PC-3 (cell line): Measurements from ENCODE around the gene TMEM184A. TPM values are rescaled to one million over a fixed set of nuclear protein-coding genes. Genes with fewer than 3 reads are reported as not detected.
A peak's percentile ranks its signal among the peaks of the same experiment; 100 is the strongest.

Source experiments
- ATAC-seq: fragments of 200-7000 bp; cut with Tn5 transposase; 2 replicates; pipeline ENCODE4 v1.9.1; 2020; ENCODE audit warnings: mild to moderate bottlenecking, moderate library complexity
- BruUV-seq: library from RNA; stranded (reverse); fragments of 400-500 nt; replicated peaks from 2 replicates; lab custom pipeline; 2021; lab: Mats Ljungman, UMichigan
- CTCF ChIA-PET: fragments of 300-600 bp; sonication (Branson Sonifier 250); formaldehyde crosslinking; loops from one replicate; lab custom pipeline; 2022; ENCODE audit warnings: antibody characterized with exemption; lab: Charles Lee
- POLR2A ChIA-PET: fragments of 300-600 bp; sonication (Branson Sonifier 250); formaldehyde crosslinking; loops from one replicate; lab custom pipeline; 2022; ENCODE audit warnings: antibody characterized with exemption; ENCODE audit not compliant: unreplicated experiment; lab: Charles Lee
- DNase-seq: peaks from one replicate; pipeline ENCODE4 v3.0.0-alpha.2; 2015
- H2AFZ ChIP-seq: fragments of 300-600 bp; sonication (generic); 2 replicates; pipeline ENCODE4 v1.6.0; 2016; ENCODE audit warnings: antibody characterized with exemption, low read length
- H3F3A ChIP-seq: fragments of 300-600 bp; sonication (generic); one replicate; pipeline ENCODE4 v1.6.0; 2017; ENCODE audit warnings: antibody characterized with exemption, low read length, control low read depth, mild to moderate bottlenecking; ENCODE audit not compliant: unreplicated experiment
- H3K27ac ChIP-seq: fragments of 300-600 bp; sonication (generic); 2 replicates; pipeline ENCODE4 v1.5.1; 2016; ENCODE audit warnings: mild to moderate bottlenecking, low read length
- H3K27me3 ChIP-seq: fragments of 300-600 bp; sonication (generic); 2 replicates; pipeline ENCODE4 v1.6.1; 2016; ENCODE audit warnings: low read length, mixed read lengths
- H3K36me3 ChIP-seq: fragments of 300-600 bp; sonication (generic); 2 replicates; pipeline ENCODE4 v1.6.1; 2016; ENCODE audit warnings: low read depth, mixed run types, low read length, mixed read lengths
- H3K4me1 ChIP-seq: fragments of 300-600 bp; sonication (generic); 2 replicates; pipeline ENCODE4 v1.5.1; 2016; ENCODE audit warnings: low read length; ENCODE audit not compliant: insufficient read depth
- H3K4me2 ChIP-seq: fragments of 300-600 bp; sonication (generic); 2 replicates; pipeline ENCODE4 v1.6.0; 2016; ENCODE audit warnings: low read length
- H3K4me3 ChIP-seq: fragments of 300-600 bp; sonication (generic); 2 replicates; pipeline ENCODE4 v1.5.1; 2016; ENCODE audit warnings: mild to moderate bottlenecking, low read length, mixed read lengths
- H3K79me2 ChIP-seq: fragments of 300-600 bp; sonication (generic); 2 replicates; pipeline ENCODE4 v1.6.1; 2017; ENCODE audit warnings: low read length, mixed read lengths
- H3K9ac ChIP-seq: fragments of 300-600 bp; sonication (generic); 2 replicates; pipeline ENCODE4 v1.6.0; 2016; ENCODE audit warnings: mild to moderate bottlenecking, low read length
- H3K9me2 ChIP-seq: fragments of 300-600 bp; sonication (generic); replicated peaks from 2 replicates; pipeline ENCODE4 v1.6.1; 2016; ENCODE audit warnings: mixed run types, low read length, mixed read lengths
- H3K9me3 ChIP-seq: fragments of 300-600 bp; sonication (generic); 2 replicates; pipeline ENCODE4 v1.6.1; 2016; ENCODE audit warnings: low read length, mixed read lengths
- H4K20me1 ChIP-seq: fragments of 300-600 bp; sonication (generic); 2 replicates; pipeline ENCODE4 v1.6.1; 2016; ENCODE audit warnings: low read length, mixed read lengths
- EZH2 ChIP-seq: fragments of 300-600 bp; sonication (generic); IDR thresholded peaks from one replicate; pipeline ENCODE4 v1.6.1; 2017; ENCODE audit warnings: antibody characterized with exemption, mild to moderate bottlenecking, low read length; ENCODE audit not compliant: unreplicated experiment
- EZH2phosphoT487 ChIP-seq: fragments of 300-600 bp; sonication (generic); IDR thresholded peaks from 2 replicates; pipeline ENCODE4 v1.6.1; 2018; ENCODE audit warnings: mild to moderate bottlenecking, antibody characterized with exemption, low read length, borderline replicate concordance
- intact Hi-C: fragments of 100-400 bp; cut with micrococcal nuclease; formaldehyde crosslinking; loops from 2 replicates; pipeline ENCODE4 v1.9.0; 2023
- total RNA-seq: library from RNA; depleted of rRNA; stranded (reverse); fragments of >200 nt; gene quantifications from 2 replicates; pipeline ENCODE4 v1.2.3, GENCODE V29; 2014
- TF ChIP-seq, protein P1 (sequence below): fragments of 300-600 bp; sonication (generic); conservative IDR thresholded peaks from 2 replicates; pipeline ENCODE4 v1.5.1; 2017; ENCODE audit warnings: antibody characterized with exemption, low read depth, mild to moderate bottlenecking, low read length

TMEM184A gene
- total RNA-seq, 1 experiment from 2014 or later: 23.1 TPM

DNA sequence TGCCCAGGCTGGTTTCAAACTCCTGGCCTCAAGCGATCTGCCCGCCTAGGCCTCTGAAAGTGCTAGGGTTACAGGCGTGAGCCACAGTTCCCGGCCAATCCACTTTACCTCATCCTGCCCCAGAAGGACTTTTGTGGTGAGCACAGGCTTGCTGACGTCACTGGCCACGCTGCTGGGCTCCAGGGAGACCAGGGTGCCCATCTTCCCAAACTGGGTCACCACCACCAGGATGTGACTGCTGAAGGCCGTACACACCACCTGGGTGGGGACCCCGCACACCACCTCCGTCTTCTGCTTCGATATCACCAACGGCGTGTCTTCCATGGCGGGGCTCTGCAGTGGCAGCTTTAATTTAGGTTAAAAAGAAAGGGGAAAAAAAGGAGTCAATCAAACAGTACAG lies 13.0 kb upstream of the TMEM184A start:
- DNase-seq (peak; percentile 62), ATAC-seq (no peak)
- H3K36me3 ChIP-seq: peaks cover 5% of the 10 kb centered on the region; the same call in 1 of the 2 replicates
- no peaks in the 10 kb centered on the region for H3K9me2 ChIP-seq
- no peaks in the 10 kb centered on the region for H3K9me3 ChIP-seq
- no peak overlapping the region for H2AFZ ChIP-seq
- H3K79me2 ChIP-seq: peaks cover 31% of the 10 kb centered on the region
- no peaks in the 10 kb centered on the region for H4K20me1 ChIP-seq
- no peaks in the 10 kb centered on the region for H3K27me3 ChIP-seq
- CTCF ChIA-PET: no interaction called here
- H3K9ac ChIP-seq: peak overlapping the region; percentile 100
- H3K4me2 ChIP-seq: peak overlapping the region; percentile 90
- H3F3A ChIP-seq: peaks cover 5% of the 10 kb centered on the region
- BruUV-seq: TSS peak; percentile 73
- peak overlapping the region; percentile 99 for H3K27ac ChIP-seq
- TF ChIP-seq, protein P1, sequence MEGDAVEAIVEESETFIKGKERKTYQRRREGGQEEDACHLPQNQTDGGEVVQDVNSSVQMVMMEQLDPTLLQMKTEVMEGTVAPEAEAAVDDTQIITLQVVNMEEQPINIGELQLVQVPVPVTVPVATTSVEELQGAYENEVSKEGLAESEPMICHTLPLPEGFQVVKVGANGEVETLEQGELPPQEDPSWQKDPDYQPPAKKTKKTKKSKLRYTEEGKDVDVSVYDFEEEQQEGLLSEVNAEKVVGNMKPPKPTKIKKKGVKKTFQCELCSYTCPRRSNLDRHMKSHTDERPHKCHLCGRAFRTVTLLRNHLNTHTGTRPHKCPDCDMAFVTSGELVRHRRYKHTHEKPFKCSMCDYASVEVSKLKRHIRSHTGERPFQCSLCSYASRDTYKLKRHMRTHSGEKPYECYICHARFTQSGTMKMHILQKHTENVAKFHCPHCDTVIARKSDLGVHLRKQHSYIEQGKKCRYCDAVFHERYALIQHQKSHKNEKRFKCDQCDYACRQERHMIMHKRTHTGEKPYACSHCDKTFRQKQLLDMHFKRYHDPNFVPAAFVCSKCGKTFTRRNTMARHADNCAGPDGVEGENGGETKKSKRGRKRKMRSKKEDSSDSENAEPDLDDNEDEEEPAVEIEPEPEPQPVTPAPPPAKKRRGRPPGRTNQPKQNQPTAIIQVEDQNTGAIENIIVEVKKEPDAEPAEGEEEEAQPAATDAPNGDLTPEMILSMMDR: no peak
- no peak for TF ChIP-seq EZH2phosphoT487
- TF ChIP-seq EZH2: no peak
- POLR2A ChIA-PET: interaction anchor here (0.7 kb wide), 1 partner anchor 32 kb away, joined by 3 read pairs; no protein-coding TSS in a partner anchor
- peaks cover 46% of the 10 kb centered on the region for H3K4me1 ChIP-seq
- intact Hi-C loops: no loop called here
- peak overlapping the region; percentile 75 for H3K4me3 ChIP-seq

DNA sequence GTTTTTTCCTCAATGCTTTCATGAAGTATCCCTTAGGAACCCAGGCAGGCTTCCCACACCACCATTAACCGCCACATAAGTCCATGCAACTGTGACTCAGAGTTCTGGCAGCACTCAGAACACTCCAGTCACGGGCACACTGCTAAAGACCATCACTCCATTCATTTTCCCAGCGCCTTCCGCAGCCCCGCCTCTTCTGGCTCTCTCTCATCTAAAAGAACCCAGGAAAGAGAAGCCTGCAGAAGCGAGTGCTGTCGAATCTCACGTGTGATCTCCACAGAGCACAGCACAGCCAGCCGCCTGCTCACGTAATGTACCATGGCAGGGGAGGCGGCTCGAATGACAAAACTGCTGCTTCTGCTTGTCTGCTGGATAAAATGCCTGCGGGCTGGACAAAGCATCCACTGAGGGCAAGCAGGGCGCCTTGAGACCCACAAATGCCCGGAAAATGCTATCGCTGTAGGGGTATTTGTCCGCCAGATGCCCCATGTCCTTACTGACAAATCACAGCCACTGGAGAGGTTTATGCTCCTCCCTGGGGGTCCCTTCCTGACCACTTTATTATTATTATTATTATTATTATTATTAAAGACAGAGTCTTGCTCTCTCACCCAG lies 12.0 kb upstream of the TMEM184A start:
- peak overlapping the region; percentile 75 for H3K4me3 ChIP-seq

More for the DNA sequence above, 12.0 kb upstream of the TMEM184A start:
- H3K79me2 ChIP-seq: peaks cover 31% of the 10 kb centered on the region
- H3K27me3 ChIP-seq: no peaks in the 10 kb centered on the region
- DNase-seq: peak; percentile 84
- no peak overlapping the region for H2AFZ ChIP-seq
- CTCF ChIA-PET: no interaction called here
- H3K4me1 ChIP-seq: peaks cover 46% of the 10 kb centered on the region
- TF ChIP-seq, protein P1: no peak
- TF ChIP-seq EZH2: no peak
- peak; percentile 49; the same call in 1 of the 2 replicates for TF ChIP-seq EZH2phosphoT487
- ATAC-seq: peak; percentile 49
- H3F3A ChIP-seq: peaks cover 5% of the 10 kb centered on the region
- H4K20me1 ChIP-seq: no peaks in the 10 kb centered on the region
- peak overlapping the region; percentile 99 for H3K27ac ChIP-seq
- BruUV-seq: TSS peak; percentile 28
- H3K9me2 ChIP-seq: no peaks in the 10 kb centered on the region
- no peaks in the 10 kb centered on the region for H3K9me3 ChIP-seq
- peak overlapping the region; percentile 100 for H3K9ac ChIP-seq
- peak overlapping the region; percentile 90 for H3K4me2 ChIP-seq
- peaks cover 5% of the 10 kb centered on the region; the same call in 1 of the 2 replicates for H3K36me3 ChIP-seq
- intact Hi-C loops: loop anchor here (1.0 kb wide), 3 partner anchors 12 to 64 kb away; partner anchors contain the start of genes INTS1 and TMEM184A
- POLR2A ChIA-PET: interaction anchor here (0.6 to 0.7 kb wide), 2 partner anchors 31 to 593 kb away, joined by 3 read pairs; partner anchors contain the start of gene COX19
